ENCODE measurements around the gene EDARADD.
"Not testable (repeated sequence)": the region's sequence is repeated elsewhere in the genome, so short reads cannot be mapped to it uniquely, and the experiment has no call there.

The EDARADD gene

GRCh38 chr1:236365999-236366570 lies 28.0 kb upstream of the EDARADD start:
- TF ChIP-seq POLR2A (IDR thresholded peaks at IDR 0.05; ENCODE audit: low read depth, low read length) (no peak), POLR2AphosphoS5 (IDR thresholded peaks at IDR 0.05; ENCODE audit: low read depth, low read length) (no peak), TAF1 (IDR thresholded peaks at IDR 0.05; ENCODE audit: borderline replicate concordance, low read depth, low read length) (no peak)
- DNase-seq (ENCODE audit: insufficient read length) (no peak), FAIRE-seq (no peak)

DNA sequence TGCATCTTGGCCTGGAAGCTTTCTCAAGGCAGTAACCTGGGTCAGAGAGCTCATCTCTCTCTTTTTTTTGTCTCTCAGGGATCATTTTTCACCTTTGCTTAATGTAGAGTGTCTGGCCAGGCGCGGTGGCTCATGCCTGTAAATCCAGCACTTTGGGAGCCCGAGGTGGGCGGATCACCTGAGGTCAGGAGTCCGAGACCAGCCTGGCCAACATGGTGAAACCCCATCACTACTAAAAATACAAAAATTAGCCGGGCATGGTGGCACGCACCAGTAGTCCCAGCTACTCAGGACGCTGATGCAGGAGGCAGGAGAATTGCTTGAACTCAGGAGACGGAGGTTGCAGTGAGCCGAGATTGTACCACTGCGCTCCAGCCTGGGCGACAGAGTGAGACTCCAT lies 27.4 kb upstream of the EDARADD start:
- not testable (repeated sequence) for FAIRE-seq; DNase-seq (ENCODE audit: insufficient read length)

DNA sequence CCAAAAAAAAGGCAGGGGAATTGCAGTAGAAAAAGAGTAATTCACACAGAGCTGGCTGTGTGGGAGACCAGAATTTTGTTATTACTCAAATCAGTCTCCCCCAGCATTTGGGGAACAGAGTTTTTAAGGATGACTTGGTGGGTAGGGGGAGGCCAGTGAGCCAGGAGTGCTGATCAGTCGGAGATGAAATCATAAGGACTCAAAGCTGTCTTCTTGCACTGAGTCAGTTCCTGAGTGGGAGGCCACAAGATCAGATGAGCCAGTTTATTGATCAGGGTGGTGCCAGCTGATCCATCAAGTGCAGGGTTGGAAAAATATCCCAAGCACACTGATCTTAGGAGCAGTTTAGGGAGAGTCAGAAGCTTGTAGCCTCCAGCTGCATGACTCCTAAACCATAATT lies 23.7 kb upstream of the EDARADD start:
- TF ChIP-seq POLR2A (IDR thresholded peaks at IDR 0.05; ENCODE audit: low read depth, low read length) (no peak), POLR2AphosphoS5 (IDR thresholded peaks at IDR 0.05; ENCODE audit: low read depth, low read length) (no peak), TAF1 (IDR thresholded peaks at IDR 0.05; ENCODE audit: borderline replicate concordance, low read depth, low read length) (no peak)
- DNase-seq (ENCODE audit: insufficient read length) (no peak), FAIRE-seq (peak; percentile 60)

DNA sequence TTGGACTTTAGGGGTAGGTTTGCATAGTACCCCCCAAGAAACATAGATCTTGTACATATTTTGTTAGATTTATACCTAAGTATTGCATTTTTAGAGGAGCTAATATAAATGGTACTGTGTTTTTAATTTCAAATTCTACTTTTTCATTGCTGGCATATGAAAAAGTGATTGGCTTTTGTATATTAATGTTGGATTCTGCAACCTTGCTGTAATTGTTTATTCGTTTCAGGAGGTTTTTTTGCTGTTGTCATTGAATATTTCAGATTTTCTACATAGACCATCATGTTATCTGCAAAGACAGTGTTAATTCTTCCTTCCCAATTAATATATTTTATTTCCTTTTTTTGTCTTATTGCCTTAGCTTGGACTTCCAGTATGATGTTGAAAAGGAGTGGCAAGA lies 23.0 kb upstream of the EDARADD start:
- TF ChIP-seq TAF1 (IDR thresholded peaks at IDR 0.05; ENCODE audit: borderline replicate concordance, low read depth, low read length) (no peak), POLR2A (IDR thresholded peaks at IDR 0.05; ENCODE audit: low read depth, low read length) (no peak), POLR2AphosphoS5 (IDR thresholded peaks at IDR 0.05; ENCODE audit: low read depth, low read length) (no peak)
- FAIRE-seq (no peak), DNase-seq (ENCODE audit: insufficient read length) (no peak)

GRCh38 chr1:236377832-236378535 lies 16.1 kb upstream of the EDARADD start:
- no peak for DNase-seq (ENCODE audit: insufficient read length)
- peak; percentile 21 for FAIRE-seq
- TF ChIP-seq TAF1 (IDR thresholded peaks at IDR 0.05; ENCODE audit: borderline replicate concordance, low read depth, low read length) (no peak), POLR2A (IDR thresholded peaks at IDR 0.05; ENCODE audit: low read depth, low read length) (no peak), POLR2AphosphoS5 (IDR thresholded peaks at IDR 0.05; ENCODE audit: low read depth, low read length) (no peak)

DNA sequence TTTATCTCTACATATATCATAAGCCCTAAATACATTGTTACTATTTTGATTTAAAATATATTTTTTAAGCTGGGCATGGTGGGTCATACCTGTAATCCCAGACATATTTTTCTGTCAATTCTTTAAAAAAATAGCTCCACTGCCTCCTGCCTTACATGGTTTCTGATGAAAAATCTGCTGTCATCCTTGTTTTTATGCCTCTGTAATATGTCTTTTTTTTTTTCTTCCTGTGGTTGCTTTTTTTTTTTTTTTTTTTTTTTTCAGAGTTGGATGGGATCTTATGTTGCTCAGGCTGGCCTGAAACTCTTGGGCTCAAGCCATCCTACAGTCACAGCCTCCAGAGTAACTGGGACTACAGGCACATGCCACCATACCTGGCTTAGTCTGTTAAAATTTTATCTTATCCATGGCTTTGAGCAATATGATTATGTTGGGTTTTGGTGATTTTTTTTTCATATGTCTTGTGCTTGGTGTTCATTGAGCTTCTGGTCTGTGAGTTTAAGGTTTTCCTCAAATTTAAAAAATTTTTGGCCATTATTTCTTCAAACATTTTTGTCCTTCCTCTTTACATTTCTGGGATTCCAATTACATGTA lies 12.4 kb upstream of the EDARADD start:
- no peak for TF ChIP-seq POLR2AphosphoS5 (IDR thresholded peaks at IDR 0.05; ENCODE audit: low read depth, low read length)
- no peak for TF ChIP-seq POLR2A (IDR thresholded peaks at IDR 0.05; ENCODE audit: low read depth, low read length)
- no peak for TF ChIP-seq TAF1 (IDR thresholded peaks at IDR 0.05; ENCODE audit: borderline replicate concordance, low read depth, low read length)
- FAIRE-seq (no peak), DNase-seq (ENCODE audit: insufficient read length) (no peak)

DNA sequence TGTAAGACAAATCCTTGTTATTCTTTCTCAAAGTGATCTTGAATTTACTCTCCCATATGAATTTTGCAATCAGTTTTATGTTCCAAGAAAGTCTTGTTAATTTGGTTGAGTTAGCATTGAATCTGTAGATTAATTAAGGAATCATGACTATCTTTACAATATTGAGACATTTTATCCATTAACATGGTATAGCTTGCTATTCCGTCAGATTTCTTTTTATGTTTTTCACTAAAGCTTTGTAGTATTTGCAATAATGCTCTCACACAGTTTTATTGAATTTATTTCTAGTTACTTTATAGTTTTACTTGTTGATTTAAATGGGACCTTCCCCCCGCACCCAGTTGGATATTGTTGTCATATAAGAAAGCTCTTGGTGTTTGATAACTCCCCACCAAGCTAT lies 5.8 kb upstream of the EDARADD start:
- TF ChIP-seq POLR2AphosphoS5 (IDR thresholded peaks at IDR 0.05; ENCODE audit: low read depth, low read length) (no peak), POLR2A (IDR thresholded peaks at IDR 0.05; ENCODE audit: low read depth, low read length) (no peak), TAF1 (IDR thresholded peaks at IDR 0.05; ENCODE audit: borderline replicate concordance, low read depth, low read length) (no peak)
- FAIRE-seq: no peak

GRCh38 chr1:236389253-236389652 lies 4.8 kb upstream of the EDARADD start:
- no peak for FAIRE-seq
- TF ChIP-seq POLR2A (IDR thresholded peaks at IDR 0.05; ENCODE audit: low read depth, low read length): no peak
- DNase-seq (ENCODE audit: insufficient read length): no peak

More for the DNA sequence above, 5.8 kb upstream of the EDARADD start:
- no peak for DNase-seq (ENCODE audit: insufficient read length)

- DNase-seq (ENCODE audit: insufficient read length): no peak
- FAIRE-seq: no peak
- TF ChIP-seq POLR2AphosphoS5 (IDR thresholded peaks at IDR 0.05; ENCODE audit: low read depth, low read length): no peak
- no peak for TF ChIP-seq TAF1 (IDR thresholded peaks at IDR 0.05; ENCODE audit: borderline replicate concordance, low read depth, low read length)
These were observed 3.1 kb upstream of the EDARADD start for GRCh38 chr1:236391008-236391407.

DNA sequence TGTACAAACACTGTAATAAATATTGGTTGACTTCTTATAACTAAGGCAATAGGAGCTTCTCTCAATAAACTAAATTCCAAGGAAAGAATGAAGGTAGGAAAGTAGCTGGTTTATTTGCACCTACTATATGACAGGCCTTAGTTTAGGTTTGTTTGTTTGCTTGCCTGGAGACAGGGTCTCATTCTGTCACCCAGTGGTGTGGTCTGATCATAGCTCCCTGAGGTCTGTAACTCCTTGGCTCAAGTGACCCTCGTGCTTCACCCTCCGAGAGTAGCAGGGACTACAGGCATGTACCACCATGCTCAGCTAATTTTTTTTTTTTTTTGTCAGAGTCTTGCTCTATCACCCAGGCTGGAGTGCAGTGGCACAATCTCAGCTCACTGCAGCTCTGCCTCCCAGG lies 1.9 kb upstream of the EDARADD start:
- TF ChIP-seq POLR2A (IDR thresholded peaks at IDR 0.05; ENCODE audit: low read depth, low read length): no peak
- no peak for TF ChIP-seq TAF1 (IDR thresholded peaks at IDR 0.05; ENCODE audit: borderline replicate concordance, low read depth, low read length)
- TF ChIP-seq POLR2AphosphoS5 (IDR thresholded peaks at IDR 0.05; ENCODE audit: low read depth, low read length): no peak
- FAIRE-seq: no peak
- DNase-seq (ENCODE audit: insufficient read length): no peak

- FAIRE-seq: peak; percentile 56
- DNase-seq (ENCODE audit: insufficient read length): peak; percentile 23
- no peak for TF ChIP-seq POLR2AphosphoS5 (IDR thresholded peaks at IDR 0.05; ENCODE audit: low read depth, low read length)
- TF ChIP-seq POLR2A (IDR thresholded peaks at IDR 0.05; ENCODE audit: low read depth, low read length): no peak
- TF ChIP-seq TAF1 (IDR thresholded peaks at IDR 0.05; ENCODE audit: borderline replicate concordance, low read depth, low read length): no peak
These were observed 768 bp downstream of the EDARADD start for GRCh38 chr1:236394879-236395229.

DNA sequence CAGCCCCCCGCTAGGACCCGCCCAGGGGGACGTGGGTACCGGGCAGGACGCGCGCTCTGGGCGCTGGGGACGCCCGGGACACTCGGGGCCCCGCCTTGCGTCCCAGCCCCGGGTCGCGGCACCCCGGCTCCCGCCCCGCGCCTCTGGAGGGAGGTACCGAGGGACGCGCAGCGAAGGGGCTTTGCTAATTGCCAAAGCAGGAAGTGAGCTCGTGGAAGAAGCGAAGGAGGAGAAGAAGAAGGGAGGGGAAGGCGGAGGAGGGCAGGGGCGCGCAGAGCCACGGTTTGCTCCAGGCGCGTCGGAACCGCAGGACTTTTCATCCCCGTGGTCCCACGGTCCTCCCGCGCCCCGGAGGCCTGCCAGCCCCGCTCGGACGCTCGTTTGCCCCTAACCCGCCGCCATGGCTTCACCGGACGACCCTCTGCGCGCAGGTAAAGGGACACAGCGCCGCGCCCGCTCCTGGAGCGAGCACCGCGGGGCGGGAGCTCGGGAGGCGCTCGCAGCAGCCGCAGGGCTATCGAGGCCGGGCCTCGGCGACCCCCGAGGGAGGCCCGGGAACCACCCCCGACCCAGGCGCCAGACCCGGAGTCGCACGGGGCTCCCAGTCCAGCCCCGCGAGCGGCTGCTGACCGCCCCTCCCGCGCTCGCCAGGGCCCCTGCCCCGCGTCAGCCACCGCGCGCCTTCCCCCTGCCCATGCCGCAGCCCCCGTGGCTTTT lies 1.3 kb downstream of the EDARADD start:
- no peak for TF ChIP-seq TAF1 (IDR thresholded peaks at IDR 0.05; ENCODE audit: borderline replicate concordance, low read depth, low read length)
- TF ChIP-seq POLR2A (IDR thresholded peaks at IDR 0.05; ENCODE audit: low read depth, low read length): no peak
- TF ChIP-seq POLR2AphosphoS5 (IDR thresholded peaks at IDR 0.05; ENCODE audit: low read depth, low read length): no peak
- FAIRE-seq (no peak), DNase-seq (ENCODE audit: insufficient read length) (peak; percentile 53)

Data from GM12892 (cell line).